ENCODE data around the gene DRGX. TPM values are rescaled to one million over a fixed set of nuclear protein-coding genes. Genes with fewer than 3 reads are reported as not detected.

DRGX gene
- total RNA-seq, 5 donors from 2014 or later (not counting 1 experiment from before 2014, with no cell fraction given) = not detected

DNA sequence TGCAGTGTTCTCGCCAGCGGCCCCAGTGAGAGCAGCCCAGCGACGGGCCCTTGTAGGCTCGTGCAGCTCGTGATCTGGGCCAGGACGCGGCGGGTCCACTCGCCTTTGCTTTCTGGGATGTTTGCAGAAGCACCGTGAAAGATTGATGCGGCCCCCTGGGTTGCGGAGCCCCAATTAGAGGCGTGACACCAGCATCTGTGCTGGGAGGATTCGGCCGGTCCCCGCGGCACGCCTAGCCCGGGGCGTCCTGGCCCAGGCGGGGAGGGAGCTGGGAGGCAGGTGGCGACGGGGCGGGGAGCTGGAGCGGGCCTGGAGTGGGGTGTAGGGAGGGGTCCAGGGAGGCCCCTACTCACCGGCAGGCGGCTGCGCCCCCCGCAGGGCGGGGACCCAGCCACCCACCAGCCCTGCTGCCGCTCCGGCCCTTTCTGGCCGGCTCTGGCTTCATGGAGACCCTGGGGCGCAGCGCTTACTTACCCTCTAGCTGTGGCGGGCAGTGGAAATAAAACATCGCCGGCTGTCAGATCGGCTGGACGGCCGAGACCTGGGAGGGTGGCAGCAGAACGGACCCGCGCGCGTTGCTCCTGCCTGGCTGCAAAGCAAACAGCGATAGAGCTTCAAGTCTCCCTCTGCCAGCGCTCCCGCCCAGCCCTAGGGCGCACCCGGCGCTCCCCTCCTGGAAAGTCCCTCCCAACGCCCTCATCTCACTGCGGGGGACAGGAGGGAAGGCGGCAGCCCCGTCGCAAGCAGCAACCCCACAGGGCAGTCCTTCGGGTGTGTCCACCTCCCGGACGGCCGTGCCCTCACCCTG, 752 bp downstream of the DRGX start:
- Histone ChIP-seq H3K27ac (ENCODE audit: low read length) (no peak overlapping the region), H3K4me1 (ENCODE audit: control insufficient read depth in 1 of 2, extremely low read depth in 1 of 2, insufficient read depth in 2 of 2, low read length in 2 of 2) (peaks cover 0 to 21% of the 10 kb centered on the region in 2 experiments), H3K36me3 (ENCODE audit: control insufficient read depth in 2 of 2, extremely low read depth in 1 of 2, insufficient read depth in 1 of 2, low read length in 1 of 2) (no peaks in the 10 kb centered on the region), H3K27me3 (replicated peaks in 1 of 2; ENCODE audit: control insufficient read depth in 2 of 2, extremely low read depth in 1 of 2, insufficient read depth in 2 of 2, low read length in 1 of 2) (peaks cover 25 to 60% of the 10 kb centered on the region in 2 experiments), H3K9me3 (no peaks in the 10 kb centered on the region), H3K4me3 (ENCODE audit: control insufficient read depth in 1 of 2, extremely low read depth in 1 of 2, low read length in 1 of 2) (no peak overlapping the region)
- no peaks in the 10 kb centered on the region for H3K9me3 Mint-ChIP-seq
- no peak for DNase-seq
- WGBS (ENCODE audit: insufficient coverage) = 11% methylated on average over 48 of the region's 62 CpGs
- no peaks in the 10 kb centered on the region for H3K36me3 Mint-ChIP-seq
- H3K4me1 Mint-ChIP-seq = peaks cover 9 to 22% (median 16%) of the 10 kb centered on the region in 3 donors
- POLR2A ChIA-PET = no interaction called here
- no peak overlapping the region for H3K27ac Mint-ChIP-seq
- CTCF ChIA-PET = no interaction called here
- peaks cover 70 to 84% of the 10 kb centered on the region in 2 donors for H3K27me3 Mint-ChIP-seq
- ATAC-seq (replicated peaks in 1 of 4) = no peak
- no peak overlapping the region for H3K4me3 Mint-ChIP-seq

DNA sequence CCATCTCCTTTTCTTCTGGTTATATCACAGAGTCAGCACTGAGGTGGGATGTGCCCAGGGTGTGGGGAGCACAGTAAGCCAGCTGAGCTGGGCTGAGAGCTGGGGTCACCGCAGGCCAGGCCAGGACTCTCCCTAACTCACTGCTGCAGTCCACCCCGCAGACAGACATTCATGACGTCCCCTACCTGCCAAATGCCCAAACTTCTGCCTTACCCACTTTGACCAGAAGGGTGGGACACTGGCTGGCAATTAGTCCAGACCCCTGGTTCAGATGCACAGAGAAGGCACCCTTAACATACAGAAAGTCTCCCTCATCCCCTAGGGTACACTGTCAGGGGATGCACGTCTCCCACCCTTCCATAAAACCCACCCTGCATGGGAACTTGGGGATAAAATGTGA, 2.1 kb downstream of the DRGX start:
- H3K27me3 ChIP-seq (replicated peaks in 1 of 2; ENCODE audit: control insufficient read depth in 2 of 2, extremely low read depth in 1 of 2, insufficient read depth in 2 of 2, low read length in 1 of 2) = peaks cover 18 to 55% of the 10 kb centered on the region in 2 experiments
- H3K36me3 ChIP-seq (ENCODE audit: control insufficient read depth in 2 of 2, extremely low read depth in 1 of 2, insufficient read depth in 1 of 2, low read length in 1 of 2) = no peaks in the 10 kb centered on the region
- 61% methylated on average over 3 of the region's 4 CpGs for WGBS (ENCODE audit: insufficient coverage)
- H3K9me3 ChIP-seq = no peaks in the 10 kb centered on the region
- no peak overlapping the region for H3K4me3 ChIP-seq (ENCODE audit: control insufficient read depth in 1 of 2, extremely low read depth in 1 of 2, low read length in 1 of 2)
- Mint-ChIP-seq H3K9me3 (no peaks in the 10 kb centered on the region), H3K4me3 (no peak overlapping the region), H3K27me3 (peaks cover 59 to 81% of the 10 kb centered on the region in 2 donors), H3K4me1 (peaks cover 7 to 21% (median 15%) of the 10 kb centered on the region in 3 donors), H3K36me3 (no peaks in the 10 kb centered on the region), H3K27ac (no peak overlapping the region)
- DNase-seq (no peak), ATAC-seq (replicated peaks in 1 of 4) (no peak)
- no peak overlapping the region for H3K27ac ChIP-seq (ENCODE audit: low read length)
- peaks cover 0 to 21% of the 10 kb centered on the region in 2 experiments for H3K4me1 ChIP-seq (ENCODE audit: control insufficient read depth in 1 of 2, extremely low read depth in 1 of 2, insufficient read depth in 2 of 2, low read length in 2 of 2)
- POLR2A ChIA-PET = no interaction called here
- CTCF ChIA-PET = no interaction called here

DNA sequence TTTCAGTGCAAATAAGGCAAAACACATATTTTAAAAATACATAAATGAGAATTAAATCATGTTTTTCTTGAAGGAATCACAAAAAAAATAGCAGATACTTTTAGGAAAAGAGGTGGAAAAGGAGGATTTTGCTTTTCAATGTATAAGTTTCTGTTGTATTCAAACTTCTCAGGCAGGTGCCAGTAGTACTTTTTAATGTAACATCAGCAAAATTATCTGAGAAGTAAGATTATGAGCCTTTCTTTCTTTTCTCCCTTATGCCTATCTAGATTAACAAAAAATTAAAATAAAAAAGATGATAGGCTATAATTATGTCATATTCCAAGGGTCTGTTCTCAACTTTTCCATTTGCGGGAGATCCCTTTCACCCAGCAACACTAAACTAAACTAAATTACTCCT, 2.6 kb downstream of the DRGX start:
- Mint-ChIP-seq H3K36me3 (no peaks in the 10 kb centered on the region), H3K27ac (no peak overlapping the region), H3K9me3 (no peaks in the 10 kb centered on the region), H3K27me3 (peaks cover 54 to 78% of the 10 kb centered on the region in 2 donors), H3K4me3 (no peak overlapping the region), H3K4me1 (peaks cover 2 to 17% (median 11%) of the 10 kb centered on the region in 3 donors)
- Histone ChIP-seq H3K36me3 (ENCODE audit: control insufficient read depth in 2 of 2, extremely low read depth in 1 of 2, insufficient read depth in 1 of 2, low read length in 1 of 2) (no peaks in the 10 kb centered on the region), H3K27me3 (replicated peaks in 1 of 2; ENCODE audit: control insufficient read depth in 2 of 2, extremely low read depth in 1 of 2, insufficient read depth in 2 of 2, low read length in 1 of 2) (peaks cover 14 to 52% of the 10 kb centered on the region in 2 experiments), H3K4me3 (ENCODE audit: control insufficient read depth in 1 of 2, extremely low read depth in 1 of 2, low read length in 1 of 2) (no peak overlapping the region), H3K27ac (ENCODE audit: low read length) (no peak overlapping the region), H3K9me3 (no peaks in the 10 kb centered on the region), H3K4me1 (ENCODE audit: control insufficient read depth in 1 of 2, extremely low read depth in 1 of 2, insufficient read depth in 2 of 2, low read length in 2 of 2) (peaks cover 0 to 19% of the 10 kb centered on the region in 2 experiments)
- ATAC-seq (replicated peaks in 1 of 4) (no peak), DNase-seq (no peak)
- ChIA-PET CTCF (no interaction called here), POLR2A (no interaction called here)
- no CpG with 5 or more reads among the region's 1 CpG for WGBS (ENCODE audit: insufficient coverage)

GRCh38 chr10:49389361-49389933, 6.4 kb downstream of the DRGX start:
- no peaks in the 10 kb centered on the region for H3K9me3 Mint-ChIP-seq
- Histone ChIP-seq H3K27me3 (replicated peaks in 1 of 2; ENCODE audit: control insufficient read depth in 2 of 2, extremely low read depth in 1 of 2, insufficient read depth in 2 of 2, low read length in 1 of 2) (peaks cover 8 to 37% of the 10 kb centered on the region in 2 experiments), H3K36me3 (ENCODE audit: control insufficient read depth in 2 of 2, extremely low read depth in 1 of 2, insufficient read depth in 1 of 2, low read length in 1 of 2) (no peaks in the 10 kb centered on the region), H3K27ac (ENCODE audit: low read length) (no peak overlapping the region), H3K9me3 (no peaks in the 10 kb centered on the region), H3K4me3 (ENCODE audit: control insufficient read depth in 1 of 2, extremely low read depth in 1 of 2, low read length in 1 of 2) (no peak overlapping the region), H3K4me1 (ENCODE audit: control insufficient read depth in 1 of 2, extremely low read depth in 1 of 2, insufficient read depth in 2 of 2, low read length in 2 of 2) (no peaks in the 10 kb centered on the region)
- H3K4me1 Mint-ChIP-seq = no peaks in the 10 kb centered on the region
- ChIA-PET POLR2A (interaction anchor here in 1 of 2 donors (0.7 kb wide), 1 partner anchor 1197 kb away, joined by 4 read pairs; no protein-coding TSS in a partner anchor), CTCF (interaction anchor here in 1 of 2 donors (0.7 kb wide), 1 partner anchor 22 kb away, joined by 4 read pairs; no protein-coding TSS in a partner anchor)
- H3K4me3 Mint-ChIP-seq = no peak overlapping the region
- WGBS (ENCODE audit: insufficient coverage) = 90% methylated on average over 7 of the region's 15 CpGs
- H3K36me3 Mint-ChIP-seq = no peaks in the 10 kb centered on the region
- peaks cover 37 to 64% of the 10 kb centered on the region in 2 donors for H3K27me3 Mint-ChIP-seq
- DNase-seq = no peak
- H3K27ac Mint-ChIP-seq = no peak overlapping the region
- ATAC-seq (replicated peaks in 1 of 4) = no peak

- Mint-ChIP-seq H3K36me3 (no peaks in the 10 kb centered on the region), H3K27ac (no peak overlapping the region), H3K4me1 (no peaks in the 10 kb centered on the region), H3K27me3 (peaks cover 26 to 59% of the 10 kb centered on the region in 2 donors), H3K9me3 (no peaks in the 10 kb centered on the region), H3K4me3 (no peak overlapping the region)
- no peaks in the 10 kb centered on the region for H3K4me1 ChIP-seq (ENCODE audit: control insufficient read depth in 1 of 2, extremely low read depth in 1 of 2, insufficient read depth in 2 of 2, low read length in 2 of 2)
- H3K9me3 ChIP-seq = no peaks in the 10 kb centered on the region
- no peak for ATAC-seq (replicated peaks in 1 of 4)
- H3K27me3 ChIP-seq (replicated peaks in 1 of 2; ENCODE audit: control insufficient read depth in 2 of 2, extremely low read depth in 1 of 2, insufficient read depth in 2 of 2, low read length in 1 of 2) = peaks cover 2 to 31% of the 10 kb centered on the region in 2 experiments
- H3K4me3 ChIP-seq (ENCODE audit: control insufficient read depth in 1 of 2, extremely low read depth in 1 of 2, low read length in 1 of 2) = no peak overlapping the region
- ChIA-PET POLR2A (no interaction called here), CTCF (no interaction called here)
- no peak overlapping the region for H3K27ac ChIP-seq (ENCODE audit: low read length)
- no peak for DNase-seq
- H3K36me3 ChIP-seq (ENCODE audit: control insufficient read depth in 2 of 2, extremely low read depth in 1 of 2, insufficient read depth in 1 of 2, low read length in 1 of 2) = no peaks in the 10 kb centered on the region
These were observed 7.7 kb downstream of the DRGX start for GRCh38 chr10:49388161-49388560.

DNA sequence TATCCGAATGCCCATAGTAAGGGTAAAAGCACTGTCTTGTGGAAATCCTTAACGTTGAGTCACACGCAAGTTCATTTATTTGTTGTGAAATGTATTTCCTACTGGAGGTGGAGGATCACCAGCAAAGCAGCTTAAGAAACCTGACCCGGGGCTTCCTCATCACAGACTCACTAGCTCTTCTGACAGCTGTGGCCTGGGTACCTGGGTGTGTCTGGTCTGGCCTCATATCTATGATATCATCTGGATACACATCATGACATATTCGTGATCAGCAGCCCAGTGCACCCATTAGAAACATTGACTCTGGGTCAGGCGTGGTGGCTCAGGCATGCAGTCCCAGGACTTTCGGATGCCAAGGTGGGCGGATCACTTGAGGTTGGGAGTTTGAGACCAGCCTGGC, 8.8 kb downstream of the DRGX start:
- CTCF ChIA-PET = no interaction called here
- ATAC-seq (replicated peaks in 1 of 4) (no peak), DNase-seq (no peak)
- Histone ChIP-seq H3K27me3 (replicated peaks in 1 of 2; ENCODE audit: control insufficient read depth in 2 of 2, extremely low read depth in 1 of 2, insufficient read depth in 2 of 2, low read length in 1 of 2) (peaks cover 0 to 39% of the 10 kb centered on the region in 2 experiments), H3K4me1 (ENCODE audit: control insufficient read depth in 1 of 2, extremely low read depth in 1 of 2, insufficient read depth in 2 of 2, low read length in 2 of 2) (no peaks in the 10 kb centered on the region), H3K27ac (ENCODE audit: low read length) (no peak overlapping the region), H3K4me3 (ENCODE audit: control insufficient read depth in 1 of 2, extremely low read depth in 1 of 2, low read length in 1 of 2) (no peak overlapping the region), H3K36me3 (ENCODE audit: control insufficient read depth in 2 of 2, extremely low read depth in 1 of 2, insufficient read depth in 1 of 2, low read length in 1 of 2) (no peaks in the 10 kb centered on the region), H3K9me3 (no peaks in the 10 kb centered on the region)
- 81% methylated on average over 5 of the region's 8 CpGs for WGBS (ENCODE audit: insufficient coverage)
- no peak overlapping the region for H3K27ac Mint-ChIP-seq
- no peak overlapping the region for H3K4me3 Mint-ChIP-seq
- no peaks in the 10 kb centered on the region for H3K36me3 Mint-ChIP-seq
- peaks cover 19 to 53% of the 10 kb centered on the region in 2 donors for H3K27me3 Mint-ChIP-seq
- H3K4me1 Mint-ChIP-seq = no peaks in the 10 kb centered on the region
- H3K9me3 Mint-ChIP-seq = no peaks in the 10 kb centered on the region
- POLR2A ChIA-PET = no interaction called here

Measured in T-cell (primary cell).